HepG2 (cell line): ENCODE results near the gene HAUS5. TPM values are rescaled to one million over a fixed set of nuclear protein-coding genes. Genes with fewer than 3 reads are reported as not detected.

Experiments
- CCDC6 ChIP-seq: sonication (generic); formaldehyde crosslinking; IDR thresholded peaks from 2 replicates; pipeline ENCODE4 v1.8.1; 2022; ENCODE audit warnings: mild to moderate bottlenecking, missing genetic modification reagents, moderate library complexity
- DMTF1 ChIP-seq: sonication (generic); formaldehyde crosslinking; IDR thresholded peaks from 2 replicates; pipeline ENCODE4 v1.4.0; 2020; ENCODE audit warnings: mild to moderate bottlenecking, missing genetic modification reagents
- ERF ChIP-seq: IDR thresholded peaks from 2 replicates; pipeline ENCODE4 v1.6.1; 2018; ENCODE audit warnings: missing biosample characterization, missing genetic modification reagents
- FOXK1 ChIP-seq: sonication (generic); formaldehyde crosslinking; IDR thresholded peaks from 2 replicates; pipeline ENCODE4 v1.4.0; 2020; ENCODE audit warnings: low read depth, missing genetic modification reagents, borderline replicate concordance
- GMEB1 ChIP-seq: sonication (generic); formaldehyde crosslinking; IDR thresholded peaks from 2 replicates; pipeline ENCODE4 v1.5.1; 2020; ENCODE audit warnings: missing genetic modification reagents, mild to moderate bottlenecking, borderline replicate concordance
- HNF4G ChIP-seq, 2 experiments: sonication (generic) in 1 of 2; formaldehyde crosslinking in 1 of 2; IDR thresholded peaks; 2 replicates each; pipeline versions ENCODE4 v1.4.0 to v1.6.1; 2011 to 2020; ENCODE audit warnings: borderline replicate concordance in 2 of 2, low read depth in 2 of 2, mild to moderate bottlenecking in 2 of 2, low read length in 1 of 2, missing genetic modification reagents in 1 of 2, moderate library complexity in 1 of 2
- LCORL ChIP-seq, 2 experiments: fragments of 450-650 bp in 1 of 2; sonication (generic) in 1 of 2; formaldehyde crosslinking in 1 of 2; IDR thresholded peaks; 2 replicates each; pipeline versions ENCODE4 v1.5.0 to v1.6.1; 2017 to 2020; ENCODE audit warnings: antibody characterized with exemption in 1 of 2, missing genetic modification reagents in 1 of 2
- SOX13 ChIP-seq, 3 experiments: fragments of 450-650 bp in 1 of 3; sonication (generic) in 1 of 3; formaldehyde crosslinking in 1 of 3; IDR thresholded peaks in 2 of 3; conservative IDR thresholded peaks in 1 of 3; 2 replicates each; pipeline versions ENCODE4 v1.5.0 to v1.6.1; 2016 to 2020; ENCODE audit warnings: antibody characterized with exemption in 1 of 3, mild to moderate bottlenecking in 1 of 3, missing compliant biosample characterization in 1 of 3, missing genetic modification reagents in 1 of 3, moderate library complexity in 1 of 3
- STAG1 ChIP-seq: sonication (generic); formaldehyde crosslinking; IDR thresholded peaks from 2 replicates; pipeline ENCODE4 v1.4.0; 2020; ENCODE audit warnings: missing genetic modification reagents
- TBL1XR1 ChIP-seq: fragments of 150-350 bp; IDR thresholded peaks from 2 replicates; pipeline ENCODE4 v1.6.1; 2014; ENCODE audit warnings: borderline replicate concordance, low read length; ENCODE audit not compliant: partially characterized antibody
- TEAD3 ChIP-seq: optimal IDR thresholded peaks from 2 replicates; pipeline ENCODE3; 2016; ENCODE audit warnings: borderline replicate concordance
- ZBTB49 ChIP-seq: sonication (generic); formaldehyde crosslinking; IDR thresholded peaks from 2 replicates; pipeline ENCODE4 v1.4.0; 2020; ENCODE audit warnings: missing genetic modification reagents, borderline replicate concordance
- ZNF230 ChIP-seq: sonication (generic); formaldehyde crosslinking; IDR thresholded peaks from 2 replicates; pipeline ENCODE4 v1.4.0; 2020; ENCODE audit warnings: mild to moderate bottlenecking, missing genetic modification reagents
- ZNF30 ChIP-seq: sonication (generic); formaldehyde crosslinking; IDR thresholded peaks from 2 replicates; pipeline ENCODE4 v1.5.0; 2020; ENCODE audit warnings: mild to moderate bottlenecking, missing genetic modification reagents
- ZNF382 ChIP-seq: sonication (generic); formaldehyde crosslinking; IDR thresholded peaks from 2 replicates; pipeline ENCODE4 v1.5.0; 2020; ENCODE audit warnings: missing genetic modification reagents, mild to moderate bottlenecking, borderline replicate concordance
- ZNF83 ChIP-seq: sonication (generic); formaldehyde crosslinking; IDR thresholded peaks from 2 replicates; pipeline ENCODE4 v1.4.0; 2020; ENCODE audit warnings: missing genetic modification reagents, mild to moderate bottlenecking, borderline replicate concordance
- polyA plus RNA-seq, 8 experiments: library from polyadenylated mRNA; depleted of rRNA in 3 of 8; stranded (reverse) in 7 of 8; unstranded in 1 of 8; fragments of >200 nt; fragmentation: Illumina TruSeq in 4 of 8; extraction: Trizol in 4 of 8; gene quantifications; 2 replicates each; pipeline versions ENCODE4 v1.2.1 to v1.2.3, GENCODE V29; 2011 to 2016; ENCODE audit warnings: low read depth in 4 of 8, missing spikeins in 1 of 8, mixed read lengths in 1 of 8; ENCODE audit not compliant: insufficient read depth in 1 of 8
- total RNA-seq, 5 experiments: library from RNA; depleted of rRNA; stranded (reverse); fragments of >200 nt; fragmentation: Illumina TruSeq; extraction: Trizol; gene quantifications; 2 replicates each; pipeline ENCODE4 v1.2.3, GENCODE V29; 2016; ENCODE audit warnings: low read depth in 1 of 5
- TF ChIP-seq, protein P1 (sequence below): sonication (generic); formaldehyde crosslinking; IDR thresholded peaks from 2 replicates; pipeline ENCODE4 v1.9.0; 2021; ENCODE audit warnings: missing genetic modification reagents, mild to moderate bottlenecking, borderline replicate concordance
- TF ChIP-seq, protein P2 (sequence below): sonication (generic); formaldehyde crosslinking; IDR thresholded peaks from 2 replicates; pipeline ENCODE4 v1.4.0; 2020; ENCODE audit warnings: missing genetic modification reagents, borderline replicate concordance

HAUS5 gene
- total and polyA plus RNA-seq, 2 of the 13 experiments (the other 11 are each of a cell fraction or from before 2014, with no cell fraction given): 10.3 to 17.7 TPM

DNA sequence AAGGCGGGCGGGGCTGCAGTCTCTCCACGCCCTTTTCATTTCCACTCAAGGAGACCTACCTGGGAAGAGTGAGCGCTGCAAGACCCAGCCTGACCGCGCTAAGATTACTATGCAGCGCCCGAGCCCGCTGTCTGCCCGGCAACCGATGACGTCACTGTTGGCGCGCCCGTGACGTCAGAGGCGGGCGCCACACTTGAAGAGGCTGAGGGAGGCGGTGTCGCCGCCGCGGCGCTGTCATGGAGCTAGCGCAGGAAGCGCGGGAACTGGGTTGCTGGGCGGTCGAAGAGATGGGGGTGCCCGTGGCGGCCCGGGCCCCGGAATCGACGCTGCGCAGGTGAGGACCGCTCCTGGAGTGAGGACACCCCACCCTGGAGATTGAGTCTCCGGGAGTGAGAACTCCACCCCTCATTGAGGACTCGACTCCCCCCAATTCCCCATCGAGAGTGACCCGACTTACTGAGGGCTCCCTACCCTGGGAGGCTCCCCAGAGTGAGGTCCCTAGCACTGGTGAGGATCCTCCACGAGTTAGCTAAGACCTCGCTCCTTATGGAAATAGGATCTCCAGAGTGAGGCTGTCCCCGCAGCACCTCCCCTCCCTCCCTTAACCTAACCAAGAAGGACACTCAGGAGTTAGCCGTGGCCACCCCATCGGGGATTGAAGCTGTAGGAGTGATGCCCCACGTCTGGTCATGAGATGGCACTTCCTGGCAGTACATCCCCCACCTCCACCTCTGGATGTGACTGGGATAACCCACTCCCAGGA, at the start of gene HAUS5 (continued):
- TF ChIP-seq DMTF1 (CRISPR knock-in tag): no peak
- no peak for TF ChIP-seq STAG1
- TF ChIP-seq CCDC6: peak; percentile 62; the same call in 1 of the 2 replicates
- no peak for TF ChIP-seq LCORL (IDR thresholded peaks at IDR 0.05)
- TF ChIP-seq LCORL (CRISPR knock-in tag; IDR thresholded peaks at IDR 0.05): peak; percentile 54
- no peak for TF ChIP-seq SOX13 (IDR thresholded peaks at IDR 0.05)
- peak in 1 of 2 experiments; percentile 42; a peak in 2 of 4 replicates for TF ChIP-seq SOX13 (CRISPR knock-in tag; conservative IDR thresholded peaks at IDR 0.05 in 1 of 2, IDR thresholded peaks at IDR 0.05 in 1 of 2)
- TF ChIP-seq, protein P1, sequence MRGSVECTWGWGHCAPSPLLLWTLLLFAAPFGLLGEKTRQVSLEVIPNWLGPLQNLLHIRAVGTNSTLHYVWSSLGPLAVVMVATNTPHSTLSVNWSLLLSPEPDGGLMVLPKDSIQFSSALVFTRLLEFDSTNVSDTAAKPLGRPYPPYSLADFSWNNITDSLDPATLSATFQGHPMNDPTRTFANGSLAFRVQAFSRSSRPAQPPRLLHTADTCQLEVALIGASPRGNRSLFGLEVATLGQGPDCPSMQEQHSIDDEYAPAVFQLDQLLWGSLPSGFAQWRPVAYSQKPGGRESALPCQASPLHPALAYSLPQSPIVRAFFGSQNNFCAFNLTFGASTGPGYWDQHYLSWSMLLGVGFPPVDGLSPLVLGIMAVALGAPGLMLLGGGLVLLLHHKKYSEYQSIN (CRISPR knock-in tag): no peak
- peak; percentile 75; the same call in 1 of the 2 replicates for TF ChIP-seq GMEB1 (CRISPR knock-in tag)
- no peak for TF ChIP-seq ZBTB49 (CRISPR knock-in tag)
- TF ChIP-seq ZNF230 (CRISPR knock-in tag): no peak
- TF ChIP-seq TEAD3: peak; percentile 58
- no peak for TF ChIP-seq HNF4G (IDR thresholded peaks at IDR 0.05; ENCODE audit: borderline replicate concordance, low read depth, low read length)
- no peak for TF ChIP-seq HNF4G (CRISPR knock-in tag; IDR thresholded peaks at IDR 0.05; ENCODE audit: borderline replicate concordance, low read depth)
- peak; percentile 88 for TF ChIP-seq FOXK1
- TF ChIP-seq, protein P2, sequence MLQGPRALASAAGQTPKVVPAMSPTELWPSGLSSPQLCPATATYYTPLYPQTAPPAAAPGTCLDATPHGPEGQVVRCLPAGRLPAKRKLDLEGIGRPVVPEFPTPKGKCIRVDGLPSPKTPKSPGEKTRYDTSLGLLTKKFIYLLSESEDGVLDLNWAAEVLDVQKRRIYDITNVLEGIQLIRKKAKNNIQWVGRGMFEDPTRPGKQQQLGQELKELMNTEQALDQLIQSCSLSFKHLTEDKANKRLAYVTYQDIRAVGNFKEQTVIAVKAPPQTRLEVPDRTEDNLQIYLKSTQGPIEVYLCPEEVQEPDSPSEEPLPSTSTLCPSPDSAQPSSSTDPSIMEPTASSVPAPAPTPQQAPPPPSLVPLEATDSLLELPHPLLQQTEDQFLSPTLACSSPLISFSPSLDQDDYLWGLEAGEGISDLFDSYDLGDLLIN (CRISPR knock-in tag): 0 out of 2 replicates have a peak, but pooled peaks have one; percentile 81
- TF ChIP-seq ZNF30 (CRISPR knock-in tag): no peak
- TF ChIP-seq ZNF382: no peak
- peak; percentile 81 for TF ChIP-seq ERF
- TF ChIP-seq TBL1XR1: peak; percentile 61
- no peak for TF ChIP-seq ZNF83
